Erythroblast (primary cell): Measurements from ENCODE around the gene ZNF641.

Experiments
- GATA1 ChIP-seq: IDR thresholded peaks from 2 replicates; pipeline ENCODE4 v1.6.1; 2011; ENCODE audit warnings: low read depth, mild to moderate bottlenecking, control low read depth, low read length, moderate library complexity
- POLR2A ChIP-seq: IDR thresholded peaks from 2 replicates; pipeline ENCODE4 v1.6.1; 2011; ENCODE audit warnings: mild to moderate bottlenecking, low read length

- TF ChIP-seq POLR2A (peak; percentile 42), GATA1 (no peak)
Measured at GRCh38 chr12:48350249-48351021, at the start of gene ZNF641.
